ENCODE results near the gene GOT1.

The GOT1 gene

GRCh38 chr10:99394256-99394655 is 36.2 kb downstream of the GOT1 start:
- no peak for DNase-seq

GRCh38 chr10:99393683-99394082 is 36.7 kb downstream of the GOT1 start:
- no peak for DNase-seq

GRCh38 chr10:99393036-99393435 is 37.4 kb downstream of the GOT1 start:
- no peak for DNase-seq

- DNase-seq = no peak
These were observed 39.1 kb downstream of the GOT1 start for GRCh38 chr10:99391346-99391745.

- no peak for DNase-seq
These were observed 40.5 kb downstream of the GOT1 start for GRCh38 chr10:99389729-99390480.

GRCh38 chr10:99387541-99387940 is 42.9 kb downstream of the GOT1 start:
- DNase-seq = no peak

- no peak for DNase-seq
These were observed 43.4 kb downstream of the GOT1 start for GRCh38 chr10:99387071-99387470.

GRCh38 chr10:99382176-99382575 is 48.2 kb downstream of the GOT1 start:
- DNase-seq = no peak

GRCh38 chr10:99375426-99375825 is 55.0 kb downstream of the GOT1 start:
- DNase-seq = no peak

GRCh38 chr10:99374972-99375371 is 55.5 kb downstream of the GOT1 start:
- DNase-seq = no peak

GRCh38 chr10:99374526-99374925 is 55.9 kb downstream of the GOT1 start:
- no peak for DNase-seq

- DNase-seq = no peak
These were observed 57.7 kb downstream of the GOT1 start for GRCh38 chr10:99372546-99373271.

GRCh38 chr10:99370993-99371392 is 59.4 kb downstream of the GOT1 start:
- DNase-seq = no peak

GRCh38 chr10:99369551-99369950 is 60.9 kb downstream of the GOT1 start:
- no peak for DNase-seq

GRCh38 chr10:99369126-99369525 is 61.3 kb downstream of the GOT1 start:
- DNase-seq = no peak

GRCh38 chr10:99368646-99369045 is 61.8 kb downstream of the GOT1 start:
- DNase-seq = no peak

- DNase-seq = no peak
These were observed 63.8 kb downstream of the GOT1 start for GRCh38 chr10:99366666-99367065.

GRCh38 chr10:99365736-99366135 is 64.7 kb downstream of the GOT1 start:
- DNase-seq = no peak

GRCh38 chr10:99365311-99365710 is 65.1 kb downstream of the GOT1 start:
- DNase-seq = no peak

- no peak for DNase-seq
These were observed 66.3 kb downstream of the GOT1 start for GRCh38 chr10:99364125-99364524.

- no peak for DNase-seq
These were observed 69.5 kb downstream of the GOT1 start for GRCh38 chr10:99360934-99361333.

GRCh38 chr10:99358101-99358500 is 72.3 kb downstream of the GOT1 start:
- DNase-seq = no peak

- no peak for DNase-seq
These were observed 72.7 kb downstream of the GOT1 start for GRCh38 chr10:99357691-99358090.

GRCh38 chr10:99353182-99353581 is 77.2 kb downstream of the GOT1 start:
- no peak for DNase-seq

- DNase-seq = no peak
These were observed 82.8 kb downstream of the GOT1 start for GRCh38 chr10:99347672-99348071.

Data from NCI-H1417 treated with DMSO at 0.1 percent for 48 hours (cell line).